GM12872 (cell line): ENCODE results near the gene GIMAP5.

Experiments
- TF ChIP-seq, protein P1 (sequence below): IDR thresholded peaks from 3 replicates; pipeline ENCODE4 v1.5.1; 2011; ENCODE audit warnings: low read depth, mild to moderate bottlenecking, low read length, moderate library complexity; ENCODE audit not compliant: insufficient read depth

Gene GIMAP5

DNA sequence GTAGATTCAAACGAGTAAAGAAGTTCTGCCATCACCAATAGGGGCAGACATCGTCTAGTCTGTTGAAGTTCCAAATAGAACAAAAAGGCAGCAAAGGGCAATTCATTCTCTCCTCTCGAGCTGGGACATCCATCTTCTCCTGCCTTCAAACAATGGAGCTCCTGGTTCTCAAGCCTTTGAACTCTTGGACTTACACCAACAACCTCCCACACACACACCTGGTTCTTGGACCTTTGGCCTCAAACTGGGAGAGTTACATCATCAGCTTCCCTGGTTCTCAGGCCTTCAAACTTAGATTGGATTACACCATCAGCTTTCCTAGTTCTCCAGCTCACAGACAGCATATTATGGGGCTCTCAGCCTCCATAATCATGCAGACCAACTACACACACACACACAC lies 9.8 kb upstream of the GIMAP5 start:
- TF ChIP-seq, protein P1, sequence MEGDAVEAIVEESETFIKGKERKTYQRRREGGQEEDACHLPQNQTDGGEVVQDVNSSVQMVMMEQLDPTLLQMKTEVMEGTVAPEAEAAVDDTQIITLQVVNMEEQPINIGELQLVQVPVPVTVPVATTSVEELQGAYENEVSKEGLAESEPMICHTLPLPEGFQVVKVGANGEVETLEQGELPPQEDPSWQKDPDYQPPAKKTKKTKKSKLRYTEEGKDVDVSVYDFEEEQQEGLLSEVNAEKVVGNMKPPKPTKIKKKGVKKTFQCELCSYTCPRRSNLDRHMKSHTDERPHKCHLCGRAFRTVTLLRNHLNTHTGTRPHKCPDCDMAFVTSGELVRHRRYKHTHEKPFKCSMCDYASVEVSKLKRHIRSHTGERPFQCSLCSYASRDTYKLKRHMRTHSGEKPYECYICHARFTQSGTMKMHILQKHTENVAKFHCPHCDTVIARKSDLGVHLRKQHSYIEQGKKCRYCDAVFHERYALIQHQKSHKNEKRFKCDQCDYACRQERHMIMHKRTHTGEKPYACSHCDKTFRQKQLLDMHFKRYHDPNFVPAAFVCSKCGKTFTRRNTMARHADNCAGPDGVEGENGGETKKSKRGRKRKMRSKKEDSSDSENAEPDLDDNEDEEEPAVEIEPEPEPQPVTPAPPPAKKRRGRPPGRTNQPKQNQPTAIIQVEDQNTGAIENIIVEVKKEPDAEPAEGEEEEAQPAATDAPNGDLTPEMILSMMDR: no peak

DNA sequence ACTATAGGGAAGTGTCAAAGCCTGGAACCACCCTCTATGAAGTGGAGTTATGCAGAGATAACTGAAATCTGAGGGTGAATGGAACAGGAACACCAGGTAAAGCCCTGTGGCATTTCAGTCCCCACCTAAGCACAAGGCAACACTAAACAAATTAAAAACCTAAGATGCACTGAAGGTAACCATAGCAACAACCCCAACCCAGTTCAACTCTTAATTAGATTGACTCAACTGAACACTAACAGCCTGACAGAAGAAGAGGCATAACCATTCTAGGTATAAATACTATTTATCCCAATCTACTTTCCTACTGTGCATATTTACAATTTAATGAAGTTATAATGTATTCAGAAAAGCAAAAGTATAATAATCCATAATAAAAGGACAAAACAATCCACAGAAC lies 9.2 kb upstream of the GIMAP5 start:
- TF ChIP-seq, protein P1: no peak

DNA sequence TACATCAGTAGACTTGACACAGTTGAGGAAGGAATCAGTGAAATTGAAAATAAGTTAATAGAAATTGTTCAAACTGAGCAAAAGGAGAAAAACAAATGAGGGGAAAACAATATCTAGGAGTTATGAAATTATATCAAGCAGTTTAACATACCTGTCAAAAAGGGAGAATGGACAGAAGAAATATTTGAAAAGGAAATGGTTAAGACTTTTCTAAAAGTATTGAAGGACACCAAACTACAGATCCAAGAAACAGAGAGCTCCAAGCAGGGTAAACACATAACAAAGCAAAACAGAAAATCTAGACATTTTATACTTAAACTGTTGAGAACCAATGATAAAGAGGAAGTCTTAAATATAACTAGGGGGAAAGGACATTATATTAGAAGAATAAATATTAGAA lies 8.6 kb upstream of the GIMAP5 start:
- TF ChIP-seq, protein P1: no peak

DNA sequence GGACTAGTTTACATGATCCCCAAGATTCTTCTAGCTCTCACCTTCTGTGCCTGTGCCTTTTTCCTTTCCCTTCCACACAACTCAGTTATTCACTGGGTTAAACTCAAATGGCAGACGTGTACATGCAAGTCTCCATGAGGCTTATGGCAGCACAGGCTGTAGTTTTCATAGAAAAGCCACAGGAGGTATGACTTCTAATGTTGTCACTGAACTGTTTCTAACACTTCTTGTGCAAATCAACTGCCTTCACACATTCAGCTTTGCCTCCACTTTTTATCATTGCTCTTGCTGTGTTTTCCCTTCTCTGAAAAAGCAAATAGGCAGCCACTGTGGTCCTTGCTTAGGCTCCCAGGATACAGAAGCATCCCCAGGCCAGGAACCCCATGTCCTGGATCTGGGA lies 5.3 kb upstream of the GIMAP5 start:
- TF ChIP-seq, protein P1: no peak

DNA sequence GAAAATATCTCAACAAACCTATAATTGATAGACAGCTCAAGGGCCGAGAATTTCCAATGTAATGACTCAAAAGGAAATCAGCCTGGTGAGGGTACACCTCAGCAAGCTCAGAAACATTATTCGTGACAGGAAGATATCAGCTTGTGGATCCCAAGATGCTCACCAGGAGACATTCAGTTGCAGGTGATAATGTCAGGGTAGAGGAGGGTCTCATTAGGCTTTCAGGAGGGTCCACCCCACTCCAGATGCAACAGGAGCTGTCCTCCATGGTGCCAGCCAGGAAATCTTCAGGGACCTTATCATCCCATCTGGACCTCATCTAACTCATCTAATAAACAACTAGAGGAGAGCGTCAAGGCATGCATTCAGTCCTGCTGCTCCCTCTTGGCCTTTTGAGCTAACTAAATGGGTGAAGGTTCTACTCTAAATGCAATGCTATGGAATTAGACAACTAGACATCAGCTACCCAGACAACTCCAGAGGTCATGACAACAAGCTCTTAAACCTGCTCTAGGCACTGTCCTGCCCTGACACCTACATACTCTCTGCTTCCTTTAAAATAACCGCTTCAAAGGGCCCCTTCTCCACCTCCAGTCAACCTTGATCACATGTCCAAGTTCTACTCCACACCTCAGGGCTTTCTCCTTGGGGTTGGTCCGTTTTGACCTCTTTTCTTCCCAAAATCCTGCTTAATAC lies 4.3 kb upstream of the GIMAP5 start:
- TF ChIP-seq, protein P1: no peak

DNA sequence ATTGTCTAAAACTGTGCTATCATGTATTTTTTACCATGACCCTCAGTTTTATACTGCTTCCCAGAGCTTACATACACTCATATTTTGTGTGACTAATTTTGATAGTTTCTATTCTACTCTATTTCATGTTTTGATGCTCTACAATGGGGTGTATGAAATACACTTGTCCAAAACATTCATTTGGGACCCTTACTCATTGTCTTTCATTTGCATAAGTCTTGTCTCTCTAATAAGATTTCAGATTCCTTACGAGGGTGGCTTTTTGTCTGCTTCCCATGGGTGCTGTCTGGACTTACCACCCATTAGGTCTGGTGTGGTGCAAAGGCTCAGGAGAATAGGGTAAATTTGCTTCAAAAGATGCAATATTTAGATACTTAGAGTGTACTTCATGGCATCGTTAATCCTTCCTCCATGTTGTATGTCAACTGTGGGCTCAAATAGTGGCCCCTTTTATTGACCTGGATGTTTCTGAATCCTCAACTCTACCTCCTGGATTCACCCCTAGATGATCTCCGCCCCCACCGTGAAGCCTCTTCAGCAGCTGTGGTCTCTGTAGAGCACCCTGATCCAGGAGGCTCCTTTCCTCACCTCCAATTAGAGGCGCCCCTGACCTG lies 3.6 kb upstream of the GIMAP5 start:
- TF ChIP-seq, protein P1: no peak

DNA sequence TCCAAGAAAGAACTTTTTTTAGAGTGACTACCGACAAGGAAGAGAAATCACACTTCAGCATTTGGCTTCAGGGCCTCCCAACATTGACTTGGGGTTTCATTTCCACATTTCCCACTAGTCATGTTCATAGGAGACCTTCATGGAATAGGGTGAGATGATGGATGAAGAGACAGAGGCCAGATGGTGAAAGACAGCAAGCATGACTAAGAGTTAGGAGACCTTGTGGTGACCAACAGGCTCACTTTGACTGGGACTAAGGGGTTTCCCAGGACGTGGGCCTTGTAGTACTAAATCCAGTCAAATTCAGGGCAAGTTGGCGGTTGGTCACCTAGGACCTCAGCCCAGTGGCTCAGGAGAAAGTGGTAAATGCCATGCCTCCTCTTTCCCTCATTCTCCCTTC lies 3.0 kb upstream of the GIMAP5 start:
- TF ChIP-seq, protein P1: no peak
